Muscle of arm (tissue), 14 donors: Measurements from ENCODE around the gene KHDC4. TPM values are rescaled to one million over a fixed set of nuclear protein-coding genes. Genes with fewer than 3 reads are reported as not detected.
A peak's percentile ranks its signal among the peaks of the same experiment; 100 is the strongest.

Experiments
- DNase-seq: peaks from one replicate; pipeline ENCODE4 v3.0.0-alpha.2; 2013
- long read RNA-seq, 11 donors: transcript quantifications; one replicate each; lab custom pipeline, GENCODE V29; 2026
- polyA plus RNA-seq, 12 donors: library from polyadenylated mRNA; unstranded; fragments of 120-200 nt; gene quantifications; one replicate each; pipeline ENCODE4 v1.2.1, GENCODE V29; 2013; ENCODE audit not compliant: insufficient read length in 12 of 12

The KHDC4 gene
- 10 to 100 TPM in 11 of 12 donors, not detected in 1; 25.3 to 71.3 (median 37.7) TPM for polyA plus RNA-seq
- long read RNA-seq, donor 1, partial matches to known transcripts: 5 of 7 reads
- long read RNA-seq, donor 1, other reads (novel, unspliced or antisense): 0 of 7 reads
- long read RNA-seq, donor 2, partial matches to known transcripts: 31 of 34 reads
- long read RNA-seq, donor 2, other reads (novel, unspliced or antisense): 0 of 34 reads
- long read RNA-seq, donor 3: 0 reads
- long read RNA-seq, donor 4, partial matches to known transcripts: 0 of 1 reads
- long read RNA-seq, donor 4, other reads (novel, unspliced or antisense): 0 of 1 reads
- long read RNA-seq, donor 5, partial matches to known transcripts: 6 of 11 reads
- long read RNA-seq, donor 5, other reads (novel, unspliced or antisense): 0 of 11 reads
- long read RNA-seq, donor 6, partial matches to known transcripts: 0 of 5 reads
- long read RNA-seq, donor 6, other reads (novel, unspliced or antisense): 0 of 5 reads
- long read RNA-seq, donor 7: 0 reads
- long read RNA-seq, donor 8, full-length matches to known transcripts: 4 of 4 reads
- long read RNA-seq, donor 8, partial matches to known transcripts: 0 of 4 reads
- long read RNA-seq, donor 8, other reads (novel, unspliced or antisense): 0 of 4 reads
- long read RNA-seq, donor 9, full-length matches to known transcripts: 2 of 2 reads
- long read RNA-seq, donor 9, partial matches to known transcripts: 0 of 2 reads
- long read RNA-seq, donor 9, other reads (novel, unspliced or antisense): 0 of 2 reads
- long read RNA-seq, donor 10, full-length matches to known transcripts: 5 of 5 reads
- long read RNA-seq, donor 10, partial matches to known transcripts: 0 of 5 reads
- long read RNA-seq, donor 10, other reads (novel, unspliced or antisense): 0 of 5 reads
- long read RNA-seq, donor 11, partial matches to known transcripts: 0 of 3 reads
- long read RNA-seq, donor 11, other reads (novel, unspliced or antisense): 0 of 3 reads

GRCh38 chr1:155934097-155934935, at the start of gene KHDC4:
Gene KHDC4, minus strand, starts transcription at chr1:155934413. Its CDS starts 40 bp downstream, at chr1:155934373.
- DNase-seq: peak; percentile 98

GRCh38 chr1:155983191-155984024, 49.2 kb upstream of the KHDC4 start:
- peak; percentile 90 for DNase-seq

- DNase-seq: no peak
Observed at GRCh38 chr1:155982106-155982505, 47.9 kb upstream of the KHDC4 start.

- no peak for DNase-seq
Observed at GRCh38 chr1:155981266-155982088, 47.3 kb upstream of the KHDC4 start.

GRCh38 chr1:155979597-155980343, 45.6 kb upstream of the KHDC4 start:
- peak; percentile 31 for DNase-seq

- DNase-seq: no peak
Observed at GRCh38 chr1:155978973-155979429, 44.8 kb upstream of the KHDC4 start.

GRCh38 chr1:155978325-155978972, 44.2 kb upstream of the KHDC4 start, which contains the start of gene ARHGEF2:
Gene ARHGEF2, minus strand, starts transcription at chr1:155978547. Its CDS starts 120 bp downstream, at chr1:155978427.
- peak; percentile 79 for DNase-seq

GRCh38 chr1:155977690-155978324, 43.6 kb upstream of the KHDC4 start:
- peak; percentile 56 for DNase-seq

- no peak for DNase-seq
Observed at GRCh38 chr1:155976913-155977689, 42.9 kb upstream of the KHDC4 start.

- DNase-seq: peak; percentile 77
Observed at GRCh38 chr1:155976062-155976912, 42.1 kb upstream of the KHDC4 start.

GRCh38 chr1:155975375-155976061, 41.3 kb upstream of the KHDC4 start:
- DNase-seq: no peak

GRCh38 chr1:155974208-155975115, 40.2 kb upstream of the KHDC4 start:
- no peak for DNase-seq

GRCh38 chr1:155973723-155974122, 39.5 kb upstream of the KHDC4 start:
- DNase-seq: no peak
